ENCODE data around the gene IP6K3. TPM values are rescaled to one million over a fixed set of nuclear protein-coding genes. Genes with fewer than 3 reads are reported as not detected.

Gene IP6K3
- polyA plus RNA-seq, 1 of the 3 experiments (the other 2 are of a cell fraction), result 0.21 TPM

DNA sequence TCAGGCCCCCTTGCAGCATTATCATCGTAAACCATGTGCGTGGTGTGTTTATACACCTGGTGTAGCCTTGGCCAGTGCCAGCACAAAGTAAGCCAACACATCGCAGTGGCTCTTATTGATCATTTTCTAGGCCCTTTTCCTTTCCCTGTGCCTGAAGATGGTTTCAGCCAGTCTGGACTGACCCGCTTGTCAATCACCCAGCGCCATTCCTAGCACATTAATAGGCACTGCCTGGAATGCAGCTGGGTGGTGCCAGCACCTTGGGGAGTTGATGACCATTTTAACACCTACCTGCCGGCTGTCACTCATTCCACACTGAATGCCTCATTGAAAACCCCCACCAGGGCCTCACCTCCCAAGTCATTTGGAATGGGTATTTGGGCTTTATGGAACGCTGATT lies 30.3 kb downstream of the IP6K3 start:
- POLR2A ChIA-PET, result no interaction called here

DNA sequence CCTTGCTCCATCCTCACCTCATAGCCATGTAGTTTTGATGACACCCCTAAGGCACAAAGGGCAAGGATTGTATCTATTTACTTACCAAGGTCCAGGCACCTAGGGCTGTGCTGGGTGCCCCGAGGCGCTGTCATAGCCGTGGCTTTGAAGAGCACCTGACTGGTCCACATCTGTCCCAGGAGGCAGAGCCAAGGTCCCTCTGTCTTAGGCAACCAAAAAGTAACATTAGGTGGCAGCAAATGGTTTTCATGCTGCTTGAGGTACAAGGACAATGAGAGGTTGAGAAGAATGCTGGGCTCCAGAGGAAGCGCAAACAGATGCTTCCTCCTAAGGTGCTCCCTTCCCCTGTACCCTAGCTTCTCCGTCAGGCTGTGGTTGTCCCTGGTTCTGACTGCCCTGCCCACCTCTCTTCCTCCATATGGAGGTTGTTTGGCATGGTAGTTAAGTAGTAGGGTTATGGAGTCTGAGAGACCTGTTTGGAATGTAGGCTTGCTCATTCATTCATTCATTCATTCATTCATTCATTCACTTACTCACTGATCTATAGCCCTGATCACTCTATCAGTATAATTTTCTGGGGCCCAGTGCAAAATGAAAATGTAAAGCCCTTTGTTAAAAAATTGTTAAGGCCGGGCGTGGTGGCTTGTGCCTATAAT lies 32.2 kb downstream of the IP6K3 start:
- Histone ChIP-seq H3K9me3 (no peaks in the 10 kb centered on the region), H3K4me3 (ENCODE audit: low read depth in 2 of 2, low read length in 1 of 2) (no peak overlapping the region), H3K36me3 (replicated peaks in 1 of 2; ENCODE audit: control insufficient read depth in 1 of 2, insufficient read depth in 2 of 2, low read length in 1 of 2) (peaks cover 0 to 3% of the 10 kb centered on the region in 2 experiments), H2AFZ (ENCODE audit: low read depth) (no peak overlapping the region), H3K4me1 (ENCODE audit: control insufficient read depth in 1 of 2, insufficient read depth in 2 of 2, low read depth in 1 of 2, low read length in 1 of 2) (peaks cover 8 to 13% of the 10 kb centered on the region in 2 experiments; a peak in 3 of 4 replicates), H3K9ac (no peak overlapping the region), H3K79me2 (ENCODE audit: insufficient read depth) (peaks cover 17% of the 10 kb centered on the region; the same call in 1 of the 2 replicates), H3F3A (replicated peaks; ENCODE audit: insufficient read depth) (no peaks in the 10 kb centered on the region), H3K9me2 (no peaks in the 10 kb centered on the region), H3K27me3 (ENCODE audit: insufficient read depth) (peaks cover 3% of the 10 kb centered on the region; the same call in 1 of the 2 replicates), H3K27ac (ENCODE audit: low read depth in 2 of 2, low read length in 1 of 2) (no peak overlapping the region), H3K4me2 (no peak overlapping the region), H4K20me1 (ENCODE audit: insufficient read depth) (no peaks in the 10 kb centered on the region)
- ChIA-PET POLR2A (no interaction called here), CTCF (interaction anchor here (0.7 to 5.1 kb wide), 11 partner anchors 13 to 313 kb away, joined by 3 to 17 read pairs (median 3); no protein-coding TSS in a partner anchor)
- WGBS (ENCODE audit: low lambda C conversion rate), result 72% methylated on average over 7 of the region's 7 CpGs
- TF ChIP-seq RFX5 (IDR thresholded peaks at IDR 0.05; ENCODE audit: low read length) (no peak), NRF1 (IDR thresholded peaks at IDR 0.05; ENCODE audit: low read depth, low read length) (no peak), SMC3 (IDR thresholded peaks at IDR 0.05; ENCODE audit: low read depth, low read length) (no peak), EZH2phosphoT487 (IDR thresholded peaks at IDR 0.05; ENCODE audit: borderline replicate concordance, low read depth) (no peak), FOXJ3 (CRISPR knock-in tag; IDR thresholded peaks at IDR 0.05) (no peak), NFIC (IDR thresholded peaks at IDR 0.05; ENCODE audit: borderline replicate concordance) (no peak), ELF1 (IDR thresholded peaks at IDR 0.05) (no peak), RAD21 (IDR thresholded peaks at IDR 0.05; ENCODE audit: low read length) (no peak), EP300 (IDR thresholded peaks at IDR 0.05; ENCODE audit: borderline replicate concordance in 1 of 2, low read depth in 1 of 2, low read length in 1 of 2) (no peak), GABPA (IDR thresholded peaks at IDR 0.05; ENCODE audit: low read depth) (no peak), SIN3A (IDR thresholded peaks at IDR 0.05; ENCODE audit: borderline replicate concordance, low read depth, low read length) (no peak), FOSL2 (IDR thresholded peaks at IDR 0.05; ENCODE audit: borderline replicate concordance, low read depth) (no peak), CHD2 (IDR thresholded peaks at IDR 0.05; ENCODE audit: low read length, partially characterized antibody) (no peak), YY1 (IDR thresholded peaks at IDR 0.05; ENCODE audit: low read depth) (no peak), GATA2 (CRISPR knock-in tag; IDR thresholded peaks at IDR 0.05) (no peak), JUND (IDR thresholded peaks at IDR 0.05) (no peak)
- TF ChIP-seq, protein P1, sequence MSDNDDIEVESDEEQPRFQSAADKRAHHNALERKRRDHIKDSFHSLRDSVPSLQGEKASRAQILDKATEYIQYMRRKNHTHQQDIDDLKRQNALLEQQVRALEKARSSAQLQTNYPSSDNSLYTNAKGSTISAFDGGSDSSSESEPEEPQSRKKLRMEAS (IDR thresholded peaks at IDR 0.05; ENCODE audit: low read depth), result no peak
- TF ChIP-seq, protein P2, sequence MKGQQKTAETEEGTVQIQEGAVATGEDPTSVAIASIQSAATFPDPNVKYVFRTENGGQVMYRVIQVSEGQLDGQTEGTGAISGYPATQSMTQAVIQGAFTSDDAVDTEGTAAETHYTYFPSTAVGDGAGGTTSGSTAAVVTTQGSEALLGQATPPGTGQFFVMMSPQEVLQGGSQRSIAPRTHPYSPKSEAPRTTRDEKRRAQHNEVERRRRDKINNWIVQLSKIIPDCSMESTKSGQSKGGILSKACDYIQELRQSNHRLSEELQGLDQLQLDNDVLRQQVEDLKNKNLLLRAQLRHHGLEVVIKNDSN (IDR thresholded peaks at IDR 0.05; ENCODE audit: borderline replicate concordance, low read depth), result no peak
- TF ChIP-seq, protein P3, sequence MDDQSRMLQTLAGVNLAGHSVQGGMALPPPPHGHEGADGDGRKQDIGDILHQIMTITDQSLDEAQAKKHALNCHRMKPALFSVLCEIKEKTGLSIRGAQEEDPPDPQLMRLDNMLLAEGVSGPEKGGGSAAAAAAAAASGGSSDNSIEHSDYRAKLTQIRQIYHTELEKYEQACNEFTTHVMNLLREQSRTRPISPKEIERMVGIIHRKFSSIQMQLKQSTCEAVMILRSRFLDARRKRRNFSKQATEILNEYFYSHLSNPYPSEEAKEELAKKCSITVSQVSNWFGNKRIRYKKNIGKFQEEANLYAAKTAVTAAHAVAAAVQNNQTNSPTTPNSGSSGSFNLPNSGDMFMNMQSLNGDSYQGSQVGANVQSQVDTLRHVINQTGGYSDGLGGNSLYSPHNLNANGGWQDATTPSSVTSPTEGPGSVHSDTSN (IDR thresholded peaks at IDR 0.05), result no peak
- TF ChIP-seq, protein P4, sequence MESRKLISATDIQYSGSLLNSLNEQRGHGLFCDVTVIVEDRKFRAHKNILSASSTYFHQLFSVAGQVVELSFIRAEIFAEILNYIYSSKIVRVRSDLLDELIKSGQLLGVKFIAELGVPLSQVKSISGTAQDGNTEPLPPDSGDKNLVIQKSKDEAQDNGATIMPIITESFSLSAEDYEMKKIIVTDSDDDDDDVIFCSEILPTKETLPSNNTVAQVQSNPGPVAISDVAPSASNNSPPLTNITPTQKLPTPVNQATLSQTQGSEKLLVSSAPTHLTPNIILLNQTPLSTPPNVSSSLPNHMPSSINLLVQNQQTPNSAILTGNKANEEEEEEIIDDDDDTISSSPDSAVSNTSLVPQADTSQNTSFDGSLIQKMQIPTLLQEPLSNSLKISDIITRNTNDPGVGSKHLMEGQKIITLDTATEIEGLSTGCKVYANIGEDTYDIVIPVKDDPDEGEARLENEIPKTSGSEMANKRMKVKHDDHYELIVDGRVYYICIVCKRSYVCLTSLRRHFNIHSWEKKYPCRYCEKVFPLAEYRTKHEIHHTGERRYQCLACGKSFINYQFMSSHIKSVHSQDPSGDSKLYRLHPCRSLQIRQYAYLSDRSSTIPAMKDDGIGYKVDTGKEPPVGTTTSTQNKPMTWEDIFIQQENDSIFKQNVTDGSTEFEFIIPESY (IDR thresholded peaks at IDR 0.05; ENCODE audit: borderline replicate concordance, low read depth), result no peak
- DNase-seq, result no peak

More for the DNA sequence above, 30.3 kb downstream of the IP6K3 start:
- CTCF ChIA-PET, result interaction anchor here (1.0 to 2.3 kb wide), 5 partner anchors 28 to 311 kb away, joined by 4 to 9 read pairs (median 5); no protein-coding TSS in a partner anchor
- Histone ChIP-seq H3K4me1 (ENCODE audit: control insufficient read depth in 1 of 2, insufficient read depth in 2 of 2, low read depth in 1 of 2, low read length in 1 of 2) (peaks cover 0 to 4% of the 10 kb centered on the region in 2 experiments; a peak in 1 of 4 replicates), H3K36me3 (replicated peaks in 1 of 2; ENCODE audit: control insufficient read depth in 1 of 2, insufficient read depth in 2 of 2, low read length in 1 of 2) (no peaks in the 10 kb centered on the region), H3K9me2 (no peaks in the 10 kb centered on the region), H3K27me3 (ENCODE audit: insufficient read depth) (peaks cover 17% of the 10 kb centered on the region), H2AFZ (ENCODE audit: low read depth) (no peak overlapping the region), H4K20me1 (ENCODE audit: insufficient read depth) (no peaks in the 10 kb centered on the region), H3K4me3 (ENCODE audit: low read depth in 2 of 2, low read length in 1 of 2) (no peak overlapping the region), H3F3A (replicated peaks; ENCODE audit: insufficient read depth) (no peaks in the 10 kb centered on the region), H3K79me2 (ENCODE audit: insufficient read depth) (no peaks in the 10 kb centered on the region), H3K9me3 (no peaks in the 10 kb centered on the region), H3K4me2 (no peak overlapping the region), H3K9ac (no peak overlapping the region), H3K27ac (ENCODE audit: low read depth in 2 of 2, low read length in 1 of 2) (no peak overlapping the region)
- DNase-seq, result no peak
- no peak for TF ChIP-seq RXRA (IDR thresholded peaks at IDR 0.05; ENCODE audit: borderline replicate concordance, low read depth)
- no peak for TF ChIP-seq ELF1 (IDR thresholded peaks at IDR 0.05)
- WGBS (ENCODE audit: low lambda C conversion rate), result 73% methylated on average over 5 of the region's 7 CpGs

Data from SK-N-SH (cell line).